ENCODE measurements around the gene APBB2.
"Not testable (repeated sequence)": the region's sequence is repeated elsewhere in the genome, so short reads cannot be mapped to it uniquely, and the experiment has no call there.

APBB2 gene

GRCh38 chr4:41155194-41155830 is 59.0 kb downstream of the APBB2 start:
- DNase-seq = no peak

GRCh38 chr4:41154814-41155177 is 59.5 kb downstream of the APBB2 start:
- no peak for DNase-seq

- no peak for DNase-seq
Observed at GRCh38 chr4:41154010-41154813, 60.1 kb downstream of the APBB2 start.

GRCh38 chr4:41150401-41150800 is 63.9 kb downstream of the APBB2 start:
- DNase-seq = no peak

- not testable (repeated sequence) for DNase-seq
Observed at GRCh38 chr4:41149568-41149967, 64.8 kb downstream of the APBB2 start.

GRCh38 chr4:41148931-41149330 is 65.4 kb downstream of the APBB2 start:
- DNase-seq = no peak

- DNase-seq = no peak
Observed at GRCh38 chr4:41148292-41148691, 66.0 kb downstream of the APBB2 start.

- DNase-seq = not testable (repeated sequence)
Observed at GRCh38 chr4:41147570-41147969, 66.8 kb downstream of the APBB2 start.

- peak; percentile 8 for DNase-seq
Observed at GRCh38 chr4:41146716-41147506, 67.4 kb downstream of the APBB2 start.

GRCh38 chr4:41146196-41146595 is 68.1 kb downstream of the APBB2 start:
- DNase-seq = no peak

- DNase-seq = no peak
Observed at GRCh38 chr4:41145571-41146078, 68.7 kb downstream of the APBB2 start.

GRCh38 chr4:41144812-41145211 is 69.5 kb downstream of the APBB2 start:
- DNase-seq = no peak

GRCh38 chr4:41144040-41144379 is 70.3 kb downstream of the APBB2 start:
- DNase-seq = no peak

- DNase-seq = no peak
Observed at GRCh38 chr4:41143311-41144039, 70.9 kb downstream of the APBB2 start.

GRCh38 chr4:41142376-41143310 is 71.7 kb downstream of the APBB2 start:
- no peak for DNase-seq

- no peak for DNase-seq
Observed at GRCh38 chr4:41141900-41142299, 72.4 kb downstream of the APBB2 start.

- DNase-seq = no peak
Observed at GRCh38 chr4:41140410-41140809, 73.9 kb downstream of the APBB2 start.

GRCh38 chr4:41137879-41138278 is 76.5 kb downstream of the APBB2 start:
- DNase-seq = no peak

- DNase-seq = no peak
Observed at GRCh38 chr4:41136456-41136855, 77.9 kb downstream of the APBB2 start.

GRCh38 chr4:41135801-41136200 is 78.5 kb downstream of the APBB2 start:
- no peak for DNase-seq

- DNase-seq = no peak
Observed at GRCh38 chr4:41134581-41134980, 79.8 kb downstream of the APBB2 start.
